Endothelial cell of umbilical vein (primary cell): ENCODE measurements around the gene FOXN1. TPM values are rescaled to one million over a fixed set of nuclear protein-coding genes. Genes with fewer than 3 reads are reported as not detected.

Source experiments
- BruUV-seq: library from RNA; stranded (reverse); fragments of 400-500 nt; replicated peaks from 2 replicates; lab custom pipeline; 2021; lab: Mats Ljungman, UMichigan
- CTCF ChIA-PET: fragments of 300-600, 350-600 bp; sonication (Branson Sonifier 250); formaldehyde crosslinking; loops from one replicate; lab custom pipeline; 2021; ENCODE audit warnings: antibody characterized with exemption, inconsistent platforms; lab: Charles Lee
- POLR2A ChIA-PET: fragments of 300-600, 350-600 bp; sonication (Branson Sonifier 250); formaldehyde crosslinking; loops from one replicate; lab custom pipeline; 2021; ENCODE audit warnings: antibody characterized with exemption, inconsistent platforms; lab: Charles Lee
- DNase-seq: peaks from one replicate; pipeline ENCODE4 v3.0.0-alpha.2; 2011; ENCODE audit warnings: low read depth, low spot score
- FAIRE-seq: peaks from 2 replicates; lab custom pipeline; 2011; peaks lifted over from hg19 to GRCh38; lab: Jason Lieb, UNC
- H2AFZ ChIP-seq: 2 replicates; pipeline ENCODE4 v1.6.0; 2012; ENCODE audit warnings: low read depth, low read length, control low read depth, inconsistent platforms
- H3K27ac ChIP-seq: 2 replicates; pipeline ENCODE4 v1.5.1; 2011; ENCODE audit warnings: low read depth, mild to moderate bottlenecking, control low read depth, low read length, moderate library complexity; ENCODE audit not compliant: insufficient read depth
- H3K27me3 ChIP-seq, 2 experiments: 2 replicates each; pipeline versions ENCODE4 v1.6.0 to v1.6.1; 2011; ENCODE audit warnings: low read length in 2 of 2, mixed read lengths in 1 of 2; ENCODE audit not compliant: control insufficient read depth in 2 of 2, insufficient read depth in 2 of 2
- H3K36me3 ChIP-seq, 2 experiments: 2 replicates in 1 of 2; 3 replicates in 1 of 2; pipeline ENCODE4 v1.5.1; 2011; ENCODE audit warnings: low read length in 2 of 2, mild to moderate bottlenecking in 1 of 2, moderate library complexity in 1 of 2; ENCODE audit not compliant: control insufficient read depth in 2 of 2, insufficient read depth in 2 of 2; ENCODE audit errors: extremely low read depth in 1 of 2
- H3K4me1 ChIP-seq: 3 replicates; pipeline ENCODE4 v1.5.1; 2011; ENCODE audit warnings: mild to moderate bottlenecking, low read length; ENCODE audit not compliant: control insufficient read depth, insufficient read depth; ENCODE audit errors: extremely low read depth
- H3K4me2 ChIP-seq: 2 replicates; pipeline ENCODE4 v1.6.1; 2011; ENCODE audit warnings: low read length, control low read depth, mixed read lengths; ENCODE audit not compliant: insufficient read depth
- H3K4me3 ChIP-seq, 3 experiments: fragments of 200-600 bp in 1 of 3; sonication (generic), shearing (Covaris generic) in 1 of 3; replicated peaks in 1 of 3; 2 replicates each; pipeline ENCODE4 v1.5.1; 2011 to 2016; ENCODE audit warnings: control low read depth in 3 of 3, low read length in 3 of 3, mild to moderate bottlenecking in 2 of 3, inconsistent platforms in 1 of 3, low read depth in 1 of 3, moderate library complexity in 1 of 3; ENCODE audit not compliant: insufficient read depth in 1 of 3
- H3K79me2 ChIP-seq: 2 replicates; pipeline ENCODE4 v1.6.0; 2012; ENCODE audit warnings: low read length, inconsistent platforms; ENCODE audit not compliant: control insufficient read depth, insufficient read depth
- H3K9ac ChIP-seq: replicated peaks from 2 replicates; pipeline ENCODE3; 2011; ENCODE audit warnings: low read length, control low read depth; ENCODE audit not compliant: insufficient read depth; ENCODE audit errors: extremely low read depth
- H3K9me1 ChIP-seq: replicated peaks from 3 replicates; pipeline ENCODE4 v1.6.0; 2011; ENCODE audit warnings: mild to moderate bottlenecking, low read length; ENCODE audit not compliant: control insufficient read depth, insufficient read depth; ENCODE audit errors: extremely low read depth
- H3K9me3 ChIP-seq: replicated peaks from 2 replicates; pipeline ENCODE4 v1.5.1; 2012; ENCODE audit warnings: low read length, inconsistent platforms; ENCODE audit not compliant: control insufficient read depth, insufficient read depth
- H4K20me1 ChIP-seq: replicated peaks from 2 replicates; pipeline ENCODE3; 2011; ENCODE audit warnings: mild to moderate bottlenecking, low read length; ENCODE audit not compliant: control insufficient read depth, insufficient read depth; ENCODE audit errors: extremely low read depth
- CTCF ChIP-seq, 2 donors: IDR thresholded peaks; 1 replicate in 1 of 2; 2 replicates in 1 of 2; pipeline ENCODE4 v1.5.1; 2011; ENCODE audit warnings: low read length in 2 of 2, mild to moderate bottlenecking in 2 of 2, moderate library complexity in 2 of 2, control low read depth in 1 of 2, inconsistent platforms in 1 of 2, low read depth in 1 of 2; ENCODE audit not compliant: insufficient read depth in 1 of 2; ENCODE audit errors: extremely low read depth in 1 of 2
- EZH2 ChIP-seq: IDR thresholded peaks from 2 replicates; pipeline ENCODE4 v1.6.1; 2012; ENCODE audit warnings: borderline replicate concordance, low read depth, mild to moderate bottlenecking, moderate library complexity, low read length, inconsistent platforms; ENCODE audit not compliant: severe bottlenecking
- FOS ChIP-seq: IDR thresholded peaks from 2 replicates; pipeline ENCODE4 v1.6.1; 2011; ENCODE audit warnings: mild to moderate bottlenecking, low read length, moderate library complexity, borderline replicate concordance; ENCODE audit not compliant: insufficient read depth
- GATA2 ChIP-seq: IDR thresholded peaks from 2 replicates; pipeline ENCODE4 v1.7.0; 2011; ENCODE audit warnings: low read depth, mild to moderate bottlenecking, moderate library complexity, mixed read lengths, low read length; ENCODE audit not compliant: insufficient read length, insufficient read depth
- JUN ChIP-seq: IDR thresholded peaks from 2 replicates; pipeline ENCODE4 v1.6.1; 2011; ENCODE audit warnings: borderline replicate concordance, low read depth; ENCODE audit not compliant: insufficient read length, insufficient read depth
- MAX ChIP-seq: IDR thresholded peaks from 2 replicates; pipeline ENCODE4 v1.6.1; 2011; ENCODE audit not compliant: insufficient read depth, insufficient read length
- MYC ChIP-seq: IDR thresholded peaks from one replicate; pipeline ENCODE4 v1.6.1; 2011; ENCODE audit warnings: mild to moderate bottlenecking, low read depth, low read length
- POLR2A ChIP-seq: IDR thresholded peaks from 2 replicates; pipeline ENCODE4 v1.6.1; 2012; ENCODE audit warnings: low read depth, mild to moderate bottlenecking, control low read depth, low read length
- POLR2AphosphoS5 ChIP-seq: IDR thresholded peaks from 2 replicates; pipeline ENCODE4 v1.6.1; 2012; ENCODE audit warnings: low read depth, mild to moderate bottlenecking, control low read depth, low read length, moderate library complexity; ENCODE audit not compliant: insufficient read depth
- dilution Hi-C: fragments of 300-500 bp; cut with MboI; formaldehyde crosslinking; loops from one replicate; pipeline ENCODE4 v1.15.0; 2019; ENCODE audit warnings: low sequenced_read_pairs; ENCODE audit not compliant: extremely low pct_ligation_motif_present
- intact Hi-C: fragments of 100-400 bp; cut with micrococcal nuclease; formaldehyde crosslinking; loops from one replicate; pipeline ENCODE4 v1.10.0; 2022
- polyA plus RNA-seq, 4 experiments: library from polyadenylated mRNA; depleted of rRNA in 3 of 4; stranded (reverse) in 3 of 4; unstranded in 1 of 4; fragments of >200 nt; gene quantifications; 2 replicates each; pipeline versions ENCODE4 v1.2.1 to v1.2.3, GENCODE V29; 2011 to 2012; ENCODE audit warnings: missing spikeins in 1 of 4
- total RNA-seq: library from RNA; stranded (reverse); gene quantifications from 2 replicates; pipeline ENCODE4 v1.2.3, GENCODE V29; 2021

Gene FOXN1
- total and polyA plus RNA-seq, 2 donors (not counting 3 experiments of a cell fraction or from before 2014, with no cell fraction given), result not detected

DNA sequence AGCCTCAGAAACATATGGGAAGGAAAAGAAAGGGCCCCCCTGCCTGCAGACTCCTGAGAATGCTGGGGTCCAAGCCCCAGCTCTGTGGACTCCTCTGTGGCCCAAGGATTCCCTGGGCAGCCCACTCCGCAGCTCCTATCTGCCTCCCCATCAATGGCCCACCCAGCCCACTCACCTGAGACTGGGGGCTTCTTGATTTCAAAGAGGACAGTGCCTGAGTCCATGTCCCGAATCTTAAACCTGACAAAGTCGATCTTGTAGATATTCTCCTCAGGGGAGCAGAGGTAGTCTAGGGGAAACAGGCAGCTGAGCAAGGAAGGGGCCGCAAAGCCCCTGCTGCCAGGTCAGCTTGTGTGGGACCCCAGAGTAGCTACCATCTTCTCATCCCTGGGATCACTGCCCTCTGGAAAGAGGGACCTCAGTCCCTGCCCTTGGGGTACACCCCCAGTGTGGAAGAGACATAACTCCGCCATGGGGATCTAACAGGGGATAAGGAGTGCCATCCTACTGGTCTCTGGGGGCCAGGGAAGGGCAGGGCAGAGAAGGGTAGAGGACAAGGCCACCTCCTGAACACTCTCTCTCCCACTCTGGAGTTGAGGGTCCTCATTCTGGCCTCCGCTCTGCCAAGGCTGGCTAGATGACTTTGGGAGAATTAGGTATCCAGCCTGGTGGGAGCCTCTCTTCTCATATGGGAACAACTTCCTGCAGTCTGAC, 42.4 kb downstream of the FOXN1 start:
- ChIA-PET POLR2A (no interaction called here), CTCF (interaction anchor here (1.5 to 3.9 kb wide), 6 partner anchors 8 to 64 kb away, joined by 3 to 16 read pairs (median 8); partner anchors contain the start of genes PIGS and SPAG5)
- TF ChIP-seq POLR2A (no peak), MYC (no peak), POLR2AphosphoS5 (no peak), FOS (no peak), GATA2 (no peak), EZH2 (no peak), CTCF (IDR thresholded peaks at IDR 0.05; ENCODE audit: extremely low read depth in 1 of 2, insufficient read depth in 1 of 2, low read depth in 1 of 2, low read length in 2 of 2) (no peak), MAX (no peak), JUN (no peak)
- H3K27ac ChIP-seq, result no peak overlapping the region
- H2AFZ ChIP-seq, result no peak overlapping the region
- no peak overlapping the region for H3K4me3 ChIP-seq
- peaks cover 6% of the 10 kb centered on the region for H3K4me1 ChIP-seq
- no peak overlapping the region for H3K9ac ChIP-seq
- H3K9me3 ChIP-seq, result no peaks in the 10 kb centered on the region
- dilution Hi-C loops, result no loop called here
- DNase-seq (no peak), FAIRE-seq (no peak)
- H3K4me2 ChIP-seq, result no peak overlapping the region
- no TSS peak for BruUV-seq
- H4K20me1 ChIP-seq, result no peaks in the 10 kb centered on the region
- H3K27me3 ChIP-seq, result no peaks in the 10 kb centered on the region
- intact Hi-C loops, result loop anchor here (1.0 kb wide), 2 partner anchors 51 to 65 kb away; partner anchors contain the start of gene SPAG5
- H3K36me3 ChIP-seq, result peaks cover 0 to 11% of the 10 kb centered on the region in 2 experiments
- H3K79me2 ChIP-seq, result no peaks in the 10 kb centered on the region
- no peaks in the 10 kb centered on the region for H3K9me1 ChIP-seq
